Uterus (tissue), 4 donors: ENCODE measurements around the gene GAPDHS. TPM values are rescaled to one million over a fixed set of nuclear protein-coding genes. Genes with fewer than 3 reads are reported as not detected.

Experiments used
- DNase-seq, 2 donors: peaks; one replicate each; pipeline ENCODE4 v3.0.0-alpha.2; 2019 to 2020
- H3K27ac ChIP-seq, 2 donors: fragments of 200-600 bp; sonication (generic); 1 replicate in 1 of 2; 2 replicates in 1 of 2; pipeline ENCODE4 v1.5.1; 2016 to 2018
- H3K27me3 ChIP-seq, 2 donors: fragments of 200-600 bp; sonication (generic); one replicate each; pipeline ENCODE4 v1.5.1; 2018 to 2019; ENCODE audit warnings: control low read depth in 1 of 2
- H3K36me3 ChIP-seq, 2 donors: fragments of 200-600 bp; sonication (generic); one replicate each; pipeline ENCODE4 v1.5.1; 2019; ENCODE audit warnings: control low read depth in 1 of 2
- H3K4me1 ChIP-seq, 2 donors: fragments of 200-600 bp; sonication (generic); one replicate each; pipeline ENCODE4 v1.5.1; 2018 to 2019; ENCODE audit warnings: control low read depth in 1 of 2
- H3K4me3 ChIP-seq, 2 donors: fragments of 200-600 bp; sonication (generic); 1 replicate in 1 of 2; 2 replicates in 1 of 2; pipeline ENCODE4 v1.5.1; 2018 to 2019; ENCODE audit warnings: mild to moderate bottlenecking in 1 of 2
- H3K9me3 ChIP-seq, 2 donors: fragments of 200-600 bp; sonication (generic); one replicate each; pipeline ENCODE4 v1.5.1; 2019; ENCODE audit warnings: control low read depth in 1 of 2
- POLR2A ChIP-seq, 2 donors: fragments of 450-650 bp; IDR thresholded peaks; one replicate each; pipeline ENCODE4 v1.6.1; 2016; ENCODE audit warnings: antibody characterized with exemption in 2 of 2, mild to moderate bottlenecking in 1 of 2, moderate library complexity in 1 of 2
- intact Hi-C: fragments of 100-400 bp; cut with DNase I; formaldehyde crosslinking; loops from one replicate; pipeline ENCODE4 v1.15.1; 2023; ENCODE audit warnings: low total_unique reads
- total RNA-seq, 4 donors: library from RNA; depleted of rRNA in 3 of 4; stranded (reverse); fragments of >200 nt in 3 of 4; gene quantifications; one replicate each; pipeline versions ENCODE4 v1.1.0 to v1.2.4, GENCODE V29; 2014 to 2023
- TF ChIP-seq, protein P1 (sequence below), 4 experiments: fragments of 200-600 bp in 2 of 4; fragments of 450-650 bp in 2 of 4; sonication (generic) in 2 of 4; IDR thresholded peaks; one replicate each; pipeline ENCODE4 v1.5.1; 2016 to 2019; ENCODE audit warnings: antibody characterized with exemption in 4 of 4, mild to moderate bottlenecking in 2 of 4, moderate library complexity in 1 of 4
- donor health status: DM: yes; HTN: yes; CAD: no.

The GAPDHS gene
- total RNA-seq, 4 donors from 2014 or later: not detected

DNA sequence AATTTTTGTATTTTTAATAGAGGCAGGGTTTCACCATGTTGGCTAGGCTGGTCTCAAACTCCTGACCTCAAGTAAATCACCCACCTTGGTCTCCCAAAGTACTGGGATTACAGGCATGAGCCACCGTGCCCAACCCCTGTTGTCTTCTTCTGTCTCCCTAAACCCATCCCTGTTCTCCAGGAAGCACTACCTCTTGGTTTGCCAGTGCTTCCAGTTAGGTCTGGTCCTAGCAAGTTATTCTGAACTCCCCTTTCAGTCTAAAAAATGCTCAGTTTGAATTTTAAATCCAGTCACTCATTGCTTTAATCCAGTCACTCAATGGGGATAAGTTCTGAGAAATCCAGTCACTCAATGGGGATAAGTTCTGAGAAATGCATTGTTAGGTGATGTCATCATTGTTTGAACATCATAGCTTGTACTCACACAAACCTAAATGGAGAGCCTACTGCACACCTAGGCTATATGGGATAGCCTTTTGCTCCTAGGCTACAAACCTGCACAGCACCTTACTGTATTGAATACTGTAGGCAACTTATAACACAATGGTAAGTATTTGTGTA is 38.2 kb downstream of the GAPDHS start:
- intact Hi-C loops: no loop called here
- DNase-seq: no peak
- H3K4me3 ChIP-seq: no peak overlapping the region
- H3K27ac ChIP-seq: no peak overlapping the region
- no peak for TF ChIP-seq POLR2A (IDR thresholded peaks at IDR 0.05)
- TF ChIP-seq, protein P1, sequence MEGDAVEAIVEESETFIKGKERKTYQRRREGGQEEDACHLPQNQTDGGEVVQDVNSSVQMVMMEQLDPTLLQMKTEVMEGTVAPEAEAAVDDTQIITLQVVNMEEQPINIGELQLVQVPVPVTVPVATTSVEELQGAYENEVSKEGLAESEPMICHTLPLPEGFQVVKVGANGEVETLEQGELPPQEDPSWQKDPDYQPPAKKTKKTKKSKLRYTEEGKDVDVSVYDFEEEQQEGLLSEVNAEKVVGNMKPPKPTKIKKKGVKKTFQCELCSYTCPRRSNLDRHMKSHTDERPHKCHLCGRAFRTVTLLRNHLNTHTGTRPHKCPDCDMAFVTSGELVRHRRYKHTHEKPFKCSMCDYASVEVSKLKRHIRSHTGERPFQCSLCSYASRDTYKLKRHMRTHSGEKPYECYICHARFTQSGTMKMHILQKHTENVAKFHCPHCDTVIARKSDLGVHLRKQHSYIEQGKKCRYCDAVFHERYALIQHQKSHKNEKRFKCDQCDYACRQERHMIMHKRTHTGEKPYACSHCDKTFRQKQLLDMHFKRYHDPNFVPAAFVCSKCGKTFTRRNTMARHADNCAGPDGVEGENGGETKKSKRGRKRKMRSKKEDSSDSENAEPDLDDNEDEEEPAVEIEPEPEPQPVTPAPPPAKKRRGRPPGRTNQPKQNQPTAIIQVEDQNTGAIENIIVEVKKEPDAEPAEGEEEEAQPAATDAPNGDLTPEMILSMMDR (IDR thresholded peaks at IDR 0.05): no peak
- H3K27me3 ChIP-seq: no peaks in the 10 kb centered on the region
- H3K4me1 ChIP-seq: no peaks in the 10 kb centered on the region
- H3K36me3 ChIP-seq: no peaks in the 10 kb centered on the region
- H3K9me3 ChIP-seq: no peaks in the 10 kb centered on the region

DNA sequence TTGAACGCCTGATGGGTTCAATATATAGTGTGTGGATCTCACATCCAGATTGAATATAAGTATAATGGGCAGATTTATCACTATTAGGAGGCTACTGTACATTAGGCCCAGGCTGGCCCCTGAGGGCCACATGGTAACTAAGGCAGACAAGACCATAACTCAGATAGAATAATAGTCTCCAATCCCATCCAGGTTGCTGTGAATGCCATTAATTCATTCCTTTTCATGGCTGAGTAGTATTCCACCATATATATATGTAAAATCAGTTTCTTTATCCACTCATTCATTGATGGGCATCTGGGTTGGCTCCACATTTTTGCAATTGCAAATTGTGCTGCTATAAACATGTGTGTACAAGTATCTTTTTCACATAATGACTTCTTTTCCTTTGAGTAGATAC is 44.7 kb downstream of the GAPDHS start:
- H3K9me3 ChIP-seq: peaks cover 0 to 3% of the 10 kb centered on the region in 2 donors
- no peak for DNase-seq

DNA sequence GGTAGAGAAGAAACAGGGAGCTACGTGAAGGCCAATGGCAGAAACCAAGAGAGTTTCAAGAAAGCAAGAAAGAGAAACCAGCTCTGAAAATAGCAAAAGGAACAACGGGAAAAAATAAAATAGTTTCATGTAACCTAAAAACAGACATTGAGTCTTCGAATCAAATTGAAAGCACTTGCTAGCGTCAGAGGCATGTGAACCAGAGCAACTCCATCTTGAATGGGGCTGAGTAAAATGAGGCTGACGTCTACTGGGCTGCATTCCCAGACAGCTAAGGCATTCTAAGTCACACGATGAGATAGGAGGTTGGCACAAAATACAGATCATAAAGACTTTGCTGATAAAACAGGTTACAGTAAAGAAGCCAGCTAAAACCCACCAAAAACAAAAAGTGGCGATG is 45.5 kb downstream of the GAPDHS start:
- Histone ChIP-seq H3K4me3 (no peak overlapping the region), H3K27ac (no peak overlapping the region), H3K4me1 (no peaks in the 10 kb centered on the region), H3K27me3 (no peaks in the 10 kb centered on the region), H3K36me3 (no peaks in the 10 kb centered on the region), H3K9me3 (peaks cover 0 to 3% of the 10 kb centered on the region in 2 donors)
- TF ChIP-seq POLR2A (IDR thresholded peaks at IDR 0.05): no peak
- TF ChIP-seq, protein P1 (IDR thresholded peaks at IDR 0.05): no peak
- intact Hi-C loops: no loop called here
- DNase-seq: no peak

More for the DNA sequence above, 44.7 kb downstream of the GAPDHS start:
- H3K27ac ChIP-seq: no peak overlapping the region
- no peak overlapping the region for H3K4me3 ChIP-seq
- no peaks in the 10 kb centered on the region for H3K27me3 ChIP-seq
- intact Hi-C loops: no loop called here
- no peaks in the 10 kb centered on the region for H3K4me1 ChIP-seq
- TF ChIP-seq, protein P1 (IDR thresholded peaks at IDR 0.05): no peak
- TF ChIP-seq POLR2A (IDR thresholded peaks at IDR 0.05): no peak
- no peaks in the 10 kb centered on the region for H3K36me3 ChIP-seq

DNA sequence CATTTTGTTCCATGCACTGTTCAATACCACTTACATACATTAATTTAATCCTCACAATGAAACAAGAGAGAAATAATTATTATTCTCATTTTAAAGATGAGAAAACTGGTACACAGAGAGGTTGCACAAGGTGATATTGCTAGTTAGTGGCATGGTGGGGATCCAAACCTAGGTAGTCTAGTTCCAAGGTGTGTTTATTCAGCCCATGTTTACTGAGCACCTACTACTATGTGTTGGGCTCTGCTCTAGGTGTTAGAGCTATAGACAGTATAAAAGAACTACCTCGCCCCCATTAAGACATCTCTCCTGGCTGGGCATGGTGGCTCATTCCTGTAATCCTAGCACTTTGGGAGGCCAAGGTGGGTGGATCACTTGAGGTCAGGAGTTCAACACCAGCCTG is 49.5 kb downstream of the GAPDHS start:
- Histone ChIP-seq H3K27me3 (no peaks in the 10 kb centered on the region), H3K4me3 (no peak overlapping the region), H3K9me3 (no peaks in the 10 kb centered on the region), H3K36me3 (no peaks in the 10 kb centered on the region), H3K4me1 (no peaks in the 10 kb centered on the region), H3K27ac (no peak overlapping the region)
- intact Hi-C loops: no loop called here
- no peak for TF ChIP-seq POLR2A (IDR thresholded peaks at IDR 0.05)
- TF ChIP-seq, protein P1 (IDR thresholded peaks at IDR 0.05): no peak
- DNase-seq: no peak

DNA sequence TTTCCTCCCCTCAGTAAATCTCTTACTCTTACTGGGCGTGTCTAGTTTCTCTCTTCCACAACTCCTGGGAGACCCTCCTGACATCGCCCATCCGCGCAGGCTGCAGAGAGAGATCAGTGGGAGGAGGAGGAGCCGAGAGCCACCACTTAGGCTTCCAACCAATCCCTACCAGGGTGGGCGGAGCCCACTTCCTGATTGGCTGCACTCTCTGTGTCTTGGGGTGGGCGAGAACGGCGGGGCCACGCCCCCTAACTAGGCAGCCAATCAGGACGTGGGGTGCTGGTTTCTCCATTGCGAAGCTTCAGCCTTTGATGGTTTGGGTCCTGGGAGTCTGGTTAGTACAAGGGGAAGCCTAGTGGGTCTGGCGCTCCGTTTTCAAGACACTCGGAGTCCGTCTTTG is 52.6 kb downstream of the GAPDHS start, which contains the start of gene PMIS2:
Gene PMIS2 (plus strand): TSS at position 326 of the 400 bp plus-strand sequence. CDS start 87 bp downstream, outside the sequence.
- intact Hi-C loops: no loop called here

More for the DNA sequence above, 52.6 kb downstream of the GAPDHS start, which contains the start of gene PMIS2:
- no peaks in the 10 kb centered on the region for H3K36me3 ChIP-seq
- no peaks in the 10 kb centered on the region for H3K9me3 ChIP-seq
- DNase-seq: no peak
- TF ChIP-seq, protein P1 (IDR thresholded peaks at IDR 0.05): no peak
- TF ChIP-seq POLR2A (IDR thresholded peaks at IDR 0.05): no peak
- H3K27ac ChIP-seq: no peak within 1 kb of the TSS
- no peaks in the 10 kb centered on the region for H3K27me3 ChIP-seq
- H3K4me3 ChIP-seq: no peak within 1 kb of the TSS
- no peaks in the 10 kb centered on the region for H3K4me1 ChIP-seq
